Measurements from ENCODE around the gene SMOC1. TPM values are rescaled to one million over a fixed set of nuclear protein-coding genes. Genes with fewer than 3 reads are reported as not detected.

SMOC1 gene
- total and polyA plus RNA-seq, 9 of the 15 experiments (the other 6 are each of a cell fraction or from before 2014, with no cell fraction given): 0.04 TPM; not detected in 8

DNA sequence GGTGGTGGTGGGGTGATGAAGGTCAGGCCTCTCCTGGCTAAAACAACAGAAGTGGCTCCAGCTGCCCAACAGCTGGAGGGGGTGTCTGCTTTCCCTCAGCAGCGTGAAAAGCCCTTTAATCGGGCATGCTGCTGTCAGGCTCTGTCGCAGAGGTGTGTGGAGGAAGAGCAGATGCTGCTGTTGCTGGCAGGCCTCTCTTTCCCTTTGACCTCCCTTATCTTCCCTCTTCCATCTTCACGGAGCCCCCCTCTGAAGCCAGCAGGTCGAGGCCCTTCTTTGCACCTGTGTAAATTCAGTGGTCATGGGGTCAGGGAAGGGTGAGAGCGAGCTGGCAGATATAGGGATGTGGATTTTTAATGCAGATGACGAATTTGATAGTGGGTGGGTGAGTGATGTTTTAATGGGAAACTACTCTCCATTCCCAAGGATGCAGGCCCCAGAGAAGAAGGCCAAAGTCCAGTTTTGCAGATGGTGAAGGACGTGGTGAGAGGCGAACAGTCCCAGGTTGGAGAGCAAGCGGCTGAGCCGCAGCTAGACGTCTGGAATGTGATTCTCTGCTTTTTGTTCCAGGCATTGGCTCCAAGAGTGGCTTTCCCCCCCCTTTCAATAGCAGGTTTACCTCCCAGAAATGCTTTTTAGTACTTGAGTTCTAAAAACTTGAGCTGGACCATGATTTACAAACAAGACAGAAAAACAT lies 64.0 kb downstream of the SMOC1 start:
- Histone ChIP-seq H3K27ac (ENCODE audit: extremely low read depth, low read depth, low read length) (no peak overlapping the region), H2AFZ (ENCODE audit: low read depth, low read length) (no peak overlapping the region), H3K27me3 (ENCODE audit: control insufficient read depth in 2 of 2, insufficient read depth in 2 of 2, low read length in 2 of 2) (no peaks in the 10 kb centered on the region; a peak in 2 of 5 replicates), H4K20me1 (replicated peaks; ENCODE audit: control insufficient read depth, insufficient read depth, low read length) (no peaks in the 10 kb centered on the region), H3K9ac (ENCODE audit: insufficient read depth in 1 of 2, low read depth in 2 of 2, low read length in 2 of 2) (no peak overlapping the region), H3K4me1 (replicated peaks in 1 of 2; ENCODE audit: control insufficient read depth in 2 of 2, insufficient read depth in 2 of 2, low read length in 2 of 2) (no peaks in the 10 kb centered on the region), H3K9me1 (ENCODE audit: control insufficient read depth, insufficient read depth, low read length) (no peaks in the 10 kb centered on the region), H3K4me2 (ENCODE audit: insufficient read depth, low read length) (no peak overlapping the region), H3K79me2 (ENCODE audit: control insufficient read depth, insufficient read depth, low read length) (no peaks in the 10 kb centered on the region), H3K9me3 (replicated peaks; ENCODE audit: control insufficient read depth, insufficient read depth, low read depth, low read length) (no peaks in the 10 kb centered on the region), H3K4me3 (no peak overlapping the region), H3K36me3 (ENCODE audit: control insufficient read depth, insufficient read depth, low read length) (no peaks in the 10 kb centered on the region)
- ChIA-PET POLR2A (interaction anchor here (0.6 kb wide), 1 partner anchor 948 kb away, joined by 3 read pairs; no protein-coding TSS in a partner anchor), CTCF (ENCODE audit: low intra/inter-chr PET ratio) (no interaction called here)
- no peak for DNase-seq (ENCODE audit: extremely low read depth in 1 of 4, low spot score in 3 of 4)
- ATAC-seq: no peak
- TF ChIP-seq TGIF2 (CRISPR knock-in tag; IDR thresholded peaks at IDR 0.05) (no peak), IRF2 (CRISPR knock-in tag; IDR thresholded peaks at IDR 0.05) (no peak), EGR1 (conservative IDR thresholded peaks at IDR 0.05) (no peak), ZFP36 (IDR thresholded peaks at IDR 0.05; ENCODE audit: low read depth, low read length, partially characterized antibody) (no peak), MBD2 (IDR thresholded peaks at IDR 0.05; ENCODE audit: borderline replicate concordance, low read depth) (no peak), ZNF121 (CRISPR knock-in tag; conservative IDR thresholded peaks at IDR 0.05) (no peak), POLR2AphosphoS2 (IDR thresholded peaks at IDR 0.05; ENCODE audit: low read length) (no peak), SIN3A (IDR thresholded peaks at IDR 0.05; ENCODE audit: borderline replicate concordance in 2 of 2, control insufficient read depth in 1 of 2, low read depth in 2 of 2, low read length in 2 of 2) (no peak), ZNF639 (CRISPR knock-in tag; conservative IDR thresholded peaks at IDR 0.05 in 1 of 2, IDR thresholded peaks at IDR 0.05 in 1 of 2) (no peak), ZNF764 (CRISPR knock-in tag; IDR thresholded peaks at IDR 0.05; ENCODE audit: low read depth) (no peak), CBX3 (IDR thresholded peaks at IDR 0.05; ENCODE audit: borderline replicate concordance in 1 of 2, low read length in 2 of 2) (no peak), TAL1 (IDR thresholded peaks at IDR 0.05) (no peak)
- WGBS (ENCODE audit: insufficient coverage, low coverage, missing lambda C conversion rate): 0% methylated on average over 6 of the region's 12 CpGs
- no peak for FAIRE-seq
- intact Hi-C loops (cut with micrococcal nuclease): no loop called here
- in situ Hi-C loops (cut with MboI): no loop called here
- BruUV-seq (replicated peaks): no TSS peak
